ENCODE results near the gene OTOGL.

DNA sequence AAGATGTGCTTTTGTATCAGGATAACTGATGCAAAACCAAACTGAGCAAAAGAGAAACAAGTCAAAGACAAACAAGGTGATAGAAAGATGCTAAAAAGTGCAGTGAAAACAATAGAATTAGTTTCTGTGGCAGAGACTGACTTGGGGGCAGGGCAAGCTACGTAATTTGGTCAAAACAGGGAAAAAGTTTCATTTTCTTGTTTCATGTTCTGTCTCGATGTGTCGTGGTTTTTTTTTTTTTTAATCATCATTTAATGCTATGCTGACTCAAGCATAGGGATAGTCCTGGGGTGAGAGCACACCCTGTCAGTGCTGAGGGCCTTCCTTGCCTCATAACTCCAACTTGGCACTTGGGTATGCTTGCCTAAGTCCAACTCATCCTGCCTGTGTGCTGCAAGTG is 200.6 kb downstream of the OTOGL start:
- TF ChIP-seq, protein P1, sequence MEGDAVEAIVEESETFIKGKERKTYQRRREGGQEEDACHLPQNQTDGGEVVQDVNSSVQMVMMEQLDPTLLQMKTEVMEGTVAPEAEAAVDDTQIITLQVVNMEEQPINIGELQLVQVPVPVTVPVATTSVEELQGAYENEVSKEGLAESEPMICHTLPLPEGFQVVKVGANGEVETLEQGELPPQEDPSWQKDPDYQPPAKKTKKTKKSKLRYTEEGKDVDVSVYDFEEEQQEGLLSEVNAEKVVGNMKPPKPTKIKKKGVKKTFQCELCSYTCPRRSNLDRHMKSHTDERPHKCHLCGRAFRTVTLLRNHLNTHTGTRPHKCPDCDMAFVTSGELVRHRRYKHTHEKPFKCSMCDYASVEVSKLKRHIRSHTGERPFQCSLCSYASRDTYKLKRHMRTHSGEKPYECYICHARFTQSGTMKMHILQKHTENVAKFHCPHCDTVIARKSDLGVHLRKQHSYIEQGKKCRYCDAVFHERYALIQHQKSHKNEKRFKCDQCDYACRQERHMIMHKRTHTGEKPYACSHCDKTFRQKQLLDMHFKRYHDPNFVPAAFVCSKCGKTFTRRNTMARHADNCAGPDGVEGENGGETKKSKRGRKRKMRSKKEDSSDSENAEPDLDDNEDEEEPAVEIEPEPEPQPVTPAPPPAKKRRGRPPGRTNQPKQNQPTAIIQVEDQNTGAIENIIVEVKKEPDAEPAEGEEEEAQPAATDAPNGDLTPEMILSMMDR (conservative IDR thresholded peaks at IDR 0.05; ENCODE audit: low read length): no peak
- TF ChIP-seq EZH2phosphoT487 (IDR thresholded peaks at IDR 0.05; ENCODE audit: borderline replicate concordance): no peak
